GM23338 (cell line): ENCODE results near the gene SLC22A4. TPM values are rescaled to one million over a fixed set of nuclear protein-coding genes. Genes with fewer than 3 reads are reported as not detected.

ENCODE experiments used
- ATAC-seq: fragments of 200-7000 bp; cut with Tn5 transposase; 3 replicates; pipeline ENCODE4 v1.9.1; 2020
- DNase-seq: peaks from one replicate; pipeline ENCODE4 v3.0.0-alpha.2; 2015; ENCODE audit warnings: low spot score
- H2AFZ ChIP-seq: fragments of 200-600 bp; sonication (generic); 2 replicates; pipeline ENCODE4 v1.8.0; 2016; ENCODE audit warnings: antibody characterized with exemption, mild to moderate bottlenecking, moderate library complexity
- H3F3A ChIP-seq: fragments of 200-600 bp; sonication (generic); replicated peaks from 2 replicates; pipeline ENCODE4 v1.8.0; 2017; ENCODE audit warnings: antibody characterized with exemption, mixed run types, low read depth
- H3K27ac ChIP-seq: fragments of 200-600 bp; sonication (generic); 2 replicates; pipeline ENCODE4 v1.6.1; 2016; ENCODE audit warnings: low read depth
- H3K27me3 ChIP-seq: fragments of 200-600 bp; sonication (generic); 2 replicates; pipeline ENCODE4 v1.8.0; 2016; ENCODE audit warnings: mild to moderate bottlenecking, mixed run types, moderate library complexity; ENCODE audit not compliant: insufficient read depth
- H3K36me3 ChIP-seq: fragments of 200-600 bp; sonication (generic); 2 replicates; pipeline ENCODE4 v1.8.0; 2016; ENCODE audit warnings: mild to moderate bottlenecking; ENCODE audit not compliant: insufficient read depth
- H3K4me1 ChIP-seq: fragments of 200-600 bp; sonication (generic); 2 replicates; pipeline ENCODE4 v1.8.0; 2016; ENCODE audit warnings: mild to moderate bottlenecking, moderate library complexity; ENCODE audit not compliant: insufficient read depth
- H3K4me2 ChIP-seq: fragments of 200-600 bp; sonication (generic); 2 replicates; pipeline ENCODE4 v1.7.1; 2017; ENCODE audit warnings: mixed run types
- H3K4me3 ChIP-seq: fragments of 200-600 bp; sonication (generic); 2 replicates; pipeline ENCODE4 v1.6.1; 2016; ENCODE audit warnings: mixed run types
- H3K79me2 ChIP-seq: fragments of 200-600 bp; sonication (generic); replicated peaks from 2 replicates; pipeline ENCODE4 v1.8.0; 2017; ENCODE audit warnings: mild to moderate bottlenecking; ENCODE audit not compliant: insufficient read depth
- H3K9me2 ChIP-seq: fragments of 200-600 bp; sonication (generic); 2 replicates; pipeline ENCODE4 v1.8.0; 2017; ENCODE audit not compliant: insufficient read depth
- H4K20me1 ChIP-seq: fragments of 200-600 bp; sonication (generic); replicated peaks from 2 replicates; pipeline ENCODE4 v1.8.0; 2017; ENCODE audit warnings: mild to moderate bottlenecking; ENCODE audit not compliant: insufficient read depth
- H3K27ac Mint-ChIP-seq: 2 replicates; pipeline ENCODE4 v1.8.0; 2020; ENCODE audit warnings: inconsistent platforms, mild to moderate bottlenecking, moderate library complexity, mixed read lengths
- H3K27me3 Mint-ChIP-seq: 3 replicates; pipeline ENCODE4 v1.8.0; 2022; ENCODE audit warnings: low read depth, mild to moderate bottlenecking, moderate library complexity, mixed read lengths, inconsistent platforms; ENCODE audit not compliant: insufficient read depth, poor library complexity
- H3K36me3 Mint-ChIP-seq: 3 replicates; pipeline ENCODE4 v1.8.0; 2021; ENCODE audit warnings: low read depth, mild to moderate bottlenecking, inconsistent platforms, moderate library complexity, mixed read lengths
- H3K4me1 Mint-ChIP-seq: 3 replicates; pipeline ENCODE4 v1.8.0; 2020; ENCODE audit warnings: mild to moderate bottlenecking, inconsistent platforms, mixed read lengths
- H3K4me3 Mint-ChIP-seq: 3 replicates; pipeline ENCODE4 v1.8.0; 2021; ENCODE audit warnings: moderate library complexity, mild to moderate bottlenecking, inconsistent platforms, mixed read lengths
- H3K9me3 Mint-ChIP-seq: 3 replicates; pipeline ENCODE4 v1.8.0; 2020; ENCODE audit warnings: moderate library complexity, mild to moderate bottlenecking, inconsistent platforms, mixed read lengths
- CREB1 ChIP-seq: fragments of 250-450 bp; sonication (Bioruptor Pico); IDR thresholded peaks from 2 replicates; pipeline ENCODE4 v1.5.0; 2020; ENCODE audit warnings: low read depth, mild to moderate bottlenecking, moderate library complexity
- CTCF ChIP-seq, 2 experiments: fragments of 200-600 bp in 1 of 2; sonication (generic) in 1 of 2; conservative IDR thresholded peaks; 2 replicates each; pipeline versions ENCODE4 v1.5.1 to v1.6.1; 2016 to 2017; ENCODE audit warnings: antibody characterized with exemption in 2 of 2, low read depth in 2 of 2, mild to moderate bottlenecking in 2 of 2, moderate library complexity in 1 of 2
- EZH2 ChIP-seq: fragments of 200-600 bp; sonication (generic); IDR thresholded peaks from one replicate; pipeline ENCODE4 v1.8.0; 2017; ENCODE audit warnings: antibody characterized with exemption, mild to moderate bottlenecking, low read depth; ENCODE audit not compliant: unreplicated experiment
- JUNB ChIP-seq: IDR thresholded peaks from one replicate; pipeline ENCODE4 v1.6.1; 2016; ENCODE audit warnings: antibody characterized with exemption; ENCODE audit not compliant: unreplicated experiment
- POLR2AphosphoS5 ChIP-seq: IDR thresholded peaks from 2 replicates; pipeline ENCODE4 v1.6.1; 2016; ENCODE audit warnings: antibody characterized with exemption, low read depth
- ZNF114 ChIP-seq: fragments of 250-450 bp; sonication (Bioruptor Pico); IDR thresholded peaks from 2 replicates; pipeline ENCODE4 v1.5.0; 2020; ENCODE audit warnings: mild to moderate bottlenecking, moderate library complexity
- ZNF331 ChIP-seq: fragments of 250-450 bp; sonication (Bioruptor Pico); IDR thresholded peaks from 2 replicates; pipeline ENCODE4 v1.5.0; 2020; ENCODE audit warnings: low read depth, mild to moderate bottlenecking, moderate library complexity
- ZNF462 ChIP-seq: fragments of 250-450 bp; sonication (Bioruptor Pico); IDR thresholded peaks from 2 replicates; pipeline ENCODE4 v1.5.0; 2020; ENCODE audit warnings: mild to moderate bottlenecking, moderate library complexity
- polyA plus RNA-seq: library from polyadenylated mRNA; unstranded; fragments of >200 nt; fragmentation: Nextera tagmentation; extraction: Ambion mirVana; gene quantifications from 2 replicates; pipeline ENCODE4 v1.2.1, GENCODE V29; 2016
- total RNA-seq: library from RNA; depleted of rRNA; stranded (reverse); fragments of >200 nt; shearing (Covaris generic); gene quantifications from 2 replicates; pipeline ENCODE4 v1.2.3, GENCODE V29; 2014
- TF ChIP-seq, protein P1 (sequence below): IDR thresholded peaks from one replicate; pipeline ENCODE4 v1.6.1; 2018; ENCODE audit warnings: antibody characterized with exemption; ENCODE audit not compliant: unreplicated experiment

SLC22A4 gene
- total and polyA plus RNA-seq, 2 experiments from 2014 or later, result 0.28 to 0.40 TPM

DNA sequence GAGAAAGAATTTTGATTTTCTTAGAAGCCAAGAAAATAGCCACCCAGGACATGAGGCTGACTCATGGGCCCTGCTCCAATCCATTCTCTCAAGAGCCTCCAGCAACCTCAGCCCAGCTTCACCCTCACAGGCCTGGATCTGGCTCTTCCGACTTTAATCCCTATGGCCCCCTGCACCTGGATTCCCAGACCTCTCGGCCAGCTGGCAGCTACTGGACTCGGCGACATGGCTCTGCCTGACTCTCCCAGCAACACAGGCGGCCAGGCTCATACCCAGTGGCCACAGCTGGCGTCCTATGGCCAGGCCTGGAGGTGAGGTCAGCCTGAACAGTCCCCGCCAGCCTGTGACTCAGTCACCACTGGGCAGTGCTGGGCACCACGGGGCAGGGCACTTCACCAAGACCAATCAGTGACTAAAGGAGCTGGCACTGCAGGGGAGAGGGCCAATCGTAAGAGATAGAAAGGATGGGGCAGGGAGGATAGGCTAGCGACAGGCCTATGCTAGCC is 42.9 kb upstream of the SLC22A4 start:
- Histone ChIP-seq H3K27me3 (peaks cover 3% of the 10 kb centered on the region; the same call in 1 of the 2 replicates), H3K4me3 (no peak overlapping the region), H3K36me3 (no peaks in the 10 kb centered on the region), H2AFZ (peak overlapping the region; percentile 89), H3K79me2 (no peaks in the 10 kb centered on the region), H4K20me1 (no peaks in the 10 kb centered on the region), H3K27ac (no peak overlapping the region), H3K9me2 (no peaks in the 10 kb centered on the region), H3K4me1 (peaks cover 3% of the 10 kb centered on the region; the same call in 1 of the 2 replicates), H3K4me2 (no peak overlapping the region), H3F3A (no peaks in the 10 kb centered on the region)
- no peaks in the 10 kb centered on the region for H3K36me3 Mint-ChIP-seq
- H3K4me3 Mint-ChIP-seq, result no peak overlapping the region
- DNase-seq, result no peak
- H3K27me3 Mint-ChIP-seq, result peaks cover 5% of the 10 kb centered on the region
- TF ChIP-seq POLR2AphosphoS5, result no peak
- TF ChIP-seq CREB1, result no peak
- TF ChIP-seq EZH2, result no peak
- TF ChIP-seq, protein P1, sequence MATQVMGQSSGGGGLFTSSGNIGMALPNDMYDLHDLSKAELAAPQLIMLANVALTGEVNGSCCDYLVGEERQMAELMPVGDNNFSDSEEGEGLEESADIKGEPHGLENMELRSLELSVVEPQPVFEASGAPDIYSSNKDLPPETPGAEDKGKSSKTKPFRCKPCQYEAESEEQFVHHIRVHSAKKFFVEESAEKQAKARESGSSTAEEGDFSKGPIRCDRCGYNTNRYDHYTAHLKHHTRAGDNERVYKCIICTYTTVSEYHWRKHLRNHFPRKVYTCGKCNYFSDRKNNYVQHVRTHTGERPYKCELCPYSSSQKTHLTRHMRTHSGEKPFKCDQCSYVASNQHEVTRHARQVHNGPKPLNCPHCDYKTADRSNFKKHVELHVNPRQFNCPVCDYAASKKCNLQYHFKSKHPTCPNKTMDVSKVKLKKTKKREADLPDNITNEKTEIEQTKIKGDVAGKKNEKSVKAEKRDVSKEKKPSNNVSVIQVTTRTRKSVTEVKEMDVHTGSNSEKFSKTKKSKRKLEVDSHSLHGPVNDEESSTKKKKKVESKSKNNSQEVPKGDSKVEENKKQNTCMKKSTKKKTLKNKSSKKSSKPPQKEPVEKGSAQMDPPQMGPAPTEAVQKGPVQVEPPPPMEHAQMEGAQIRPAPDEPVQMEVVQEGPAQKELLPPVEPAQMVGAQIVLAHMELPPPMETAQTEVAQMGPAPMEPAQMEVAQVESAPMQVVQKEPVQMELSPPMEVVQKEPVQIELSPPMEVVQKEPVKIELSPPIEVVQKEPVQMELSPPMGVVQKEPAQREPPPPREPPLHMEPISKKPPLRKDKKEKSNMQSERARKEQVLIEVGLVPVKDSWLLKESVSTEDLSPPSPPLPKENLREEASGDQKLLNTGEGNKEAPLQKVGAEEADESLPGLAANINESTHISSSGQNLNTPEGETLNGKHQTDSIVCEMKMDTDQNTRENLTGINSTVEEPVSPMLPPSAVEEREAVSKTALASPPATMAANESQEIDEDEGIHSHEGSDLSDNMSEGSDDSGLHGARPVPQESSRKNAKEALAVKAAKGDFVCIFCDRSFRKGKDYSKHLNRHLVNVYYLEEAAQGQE, result no peak
- no peak for TF ChIP-seq ZNF462
- TF ChIP-seq CTCF (conservative IDR thresholded peaks at IDR 0.05; ENCODE audit: low read depth in 2 of 2), result no peak
- TF ChIP-seq JUNB, result no peak
- no peak for TF ChIP-seq ZNF114
- TF ChIP-seq ZNF331, result no peak
- no peaks in the 10 kb centered on the region for H3K9me3 Mint-ChIP-seq
- H3K4me1 Mint-ChIP-seq, result peaks cover 6% of the 10 kb centered on the region
- H3K27ac Mint-ChIP-seq, result no peak overlapping the region
- no peak for ATAC-seq
